ENCODE results near the gene PSMA8. TPM values are rescaled to one million over a fixed set of nuclear protein-coding genes. Genes with fewer than 3 reads are reported as not detected.
A peak's percentile ranks its signal among the peaks of the same experiment; 100 is the strongest.

Gene PSMA8
- total RNA-seq, 1 donor from 2014 or later: not detected

DNA sequence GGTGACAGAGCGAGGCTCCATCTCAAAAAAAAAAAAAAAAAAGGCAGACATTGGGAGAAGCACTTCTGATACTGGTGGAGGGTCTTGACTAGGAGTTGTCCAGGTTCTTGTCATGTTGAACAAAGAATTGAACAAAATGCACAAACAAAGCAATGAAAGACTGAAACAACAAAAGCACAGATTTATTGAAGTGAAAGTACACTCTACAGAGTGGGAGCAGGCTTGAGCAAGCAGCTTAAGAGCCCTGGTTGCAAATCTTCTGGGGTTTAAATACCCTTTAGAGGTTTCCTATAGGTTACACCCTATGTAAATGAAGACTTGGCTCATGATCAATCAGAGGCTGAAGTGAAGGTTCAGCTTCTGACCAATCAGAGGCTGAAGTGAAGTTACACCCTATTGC lies 36.8 kb upstream of the PSMA8 start:
- no peaks in the 10 kb centered on the region for H3K36me3 Mint-ChIP-seq
- no peaks in the 10 kb centered on the region for H3F3A ChIP-seq (ENCODE audit: low read depth)
- no peaks in the 10 kb centered on the region for H3K36me3 ChIP-seq
- no peaks in the 10 kb centered on the region for H3K4me1 ChIP-seq
- H4K20me1 ChIP-seq (ENCODE audit: low read depth): no peaks in the 10 kb centered on the region
- H3K27me3 ChIP-seq: no peaks in the 10 kb centered on the region
- H3K9ac ChIP-seq: no peak overlapping the region
- peaks cover 2% of the 10 kb centered on the region for H3K27me3 Mint-ChIP-seq (ENCODE audit: insufficient read depth, low read depth)
- H3K9me3 Mint-ChIP-seq: peaks cover 5% of the 10 kb centered on the region
- no peak overlapping the region for H3K27ac ChIP-seq
- H2AFZ ChIP-seq (replicated peaks): no peak overlapping the region
- DNase-seq (ENCODE audit: low spot score): no peak
- no peaks in the 10 kb centered on the region for H3K9me3 ChIP-seq (ENCODE audit: low read depth)
- H3K27ac Mint-ChIP-seq: no peak overlapping the region
- no peak overlapping the region for H3K4me3 Mint-ChIP-seq
- H3K79me2 ChIP-seq (ENCODE audit: low read depth): no peaks in the 10 kb centered on the region
- no peaks in the 10 kb centered on the region for H3K4me1 Mint-ChIP-seq
- TF ChIP-seq, protein P1, sequence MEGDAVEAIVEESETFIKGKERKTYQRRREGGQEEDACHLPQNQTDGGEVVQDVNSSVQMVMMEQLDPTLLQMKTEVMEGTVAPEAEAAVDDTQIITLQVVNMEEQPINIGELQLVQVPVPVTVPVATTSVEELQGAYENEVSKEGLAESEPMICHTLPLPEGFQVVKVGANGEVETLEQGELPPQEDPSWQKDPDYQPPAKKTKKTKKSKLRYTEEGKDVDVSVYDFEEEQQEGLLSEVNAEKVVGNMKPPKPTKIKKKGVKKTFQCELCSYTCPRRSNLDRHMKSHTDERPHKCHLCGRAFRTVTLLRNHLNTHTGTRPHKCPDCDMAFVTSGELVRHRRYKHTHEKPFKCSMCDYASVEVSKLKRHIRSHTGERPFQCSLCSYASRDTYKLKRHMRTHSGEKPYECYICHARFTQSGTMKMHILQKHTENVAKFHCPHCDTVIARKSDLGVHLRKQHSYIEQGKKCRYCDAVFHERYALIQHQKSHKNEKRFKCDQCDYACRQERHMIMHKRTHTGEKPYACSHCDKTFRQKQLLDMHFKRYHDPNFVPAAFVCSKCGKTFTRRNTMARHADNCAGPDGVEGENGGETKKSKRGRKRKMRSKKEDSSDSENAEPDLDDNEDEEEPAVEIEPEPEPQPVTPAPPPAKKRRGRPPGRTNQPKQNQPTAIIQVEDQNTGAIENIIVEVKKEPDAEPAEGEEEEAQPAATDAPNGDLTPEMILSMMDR (IDR thresholded peaks at IDR 0.05): no peak
- TF ChIP-seq EZH2phosphoT487 (IDR thresholded peaks at IDR 0.05) (no peak), EZH2 (IDR thresholded peaks at IDR 0.05) (no peak)
- no peak overlapping the region for H3K4me3 ChIP-seq
- no peak overlapping the region for H3K4me2 ChIP-seq

DNA sequence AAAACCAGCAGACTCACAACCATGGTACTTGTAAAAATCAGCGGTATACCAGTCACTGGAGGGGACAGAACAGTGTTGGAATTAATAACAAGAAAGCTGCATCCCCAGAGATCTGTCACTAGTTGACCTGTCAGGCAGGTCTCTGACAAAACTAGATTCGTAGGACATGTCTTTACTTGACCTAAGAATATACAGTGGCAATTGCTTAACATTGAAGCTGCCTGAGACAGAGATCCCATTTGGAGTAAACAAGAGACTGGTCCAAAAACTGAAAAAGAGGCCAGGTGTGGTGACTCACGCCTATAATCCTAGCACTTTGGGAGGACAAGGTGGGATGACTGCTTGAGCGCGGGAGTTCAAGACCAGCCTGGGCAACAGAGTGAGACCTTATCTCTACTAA lies 36.1 kb upstream of the PSMA8 start:
- H3K4me3 Mint-ChIP-seq: no peak overlapping the region
- no peaks in the 10 kb centered on the region for H3K9me3 ChIP-seq (ENCODE audit: low read depth)

DNA sequence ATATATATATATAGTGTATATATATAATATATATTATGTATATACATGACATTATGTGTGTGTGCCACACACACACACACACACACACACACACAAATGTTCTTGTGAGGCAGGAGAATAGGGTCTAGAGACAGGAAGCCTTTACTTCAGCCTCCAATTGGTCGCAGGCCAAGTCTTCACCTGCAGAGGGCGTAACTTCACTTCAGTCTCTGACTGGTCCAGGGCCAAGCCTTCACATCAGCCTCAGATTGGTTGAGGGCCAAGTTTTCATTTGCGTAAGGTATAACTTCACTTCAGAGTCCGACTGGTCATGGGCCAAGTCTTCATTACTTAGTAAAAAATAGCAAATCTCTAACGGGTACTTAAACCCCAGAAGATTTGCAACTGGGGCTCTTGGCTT lies 30.1 kb upstream of the PSMA8 start:
- no peak overlapping the region for H2AFZ ChIP-seq (replicated peaks)
- no peaks in the 10 kb centered on the region for H3K36me3 Mint-ChIP-seq
- no peaks in the 10 kb centered on the region for H3K9me3 ChIP-seq (ENCODE audit: low read depth)
- no peaks in the 10 kb centered on the region for H3K27me3 ChIP-seq
- no peak overlapping the region for H3K27ac ChIP-seq
- no peaks in the 10 kb centered on the region for H3F3A ChIP-seq (ENCODE audit: low read depth)
- H3K9ac ChIP-seq: no peak overlapping the region
- no peak overlapping the region for H3K4me3 ChIP-seq
- H3K4me3 Mint-ChIP-seq: no peak overlapping the region
- no peak overlapping the region for H3K4me2 ChIP-seq
- no peaks in the 10 kb centered on the region for H3K36me3 ChIP-seq
- no peaks in the 10 kb centered on the region for H3K4me1 ChIP-seq
- peaks cover under 1% of the 10 kb centered on the region for H3K9me3 Mint-ChIP-seq
- TF ChIP-seq, protein P1 (IDR thresholded peaks at IDR 0.05): peak; percentile 53
- TF ChIP-seq EZH2 (IDR thresholded peaks at IDR 0.05): no peak
- DNase-seq (ENCODE audit: low spot score): peak; percentile 47
- H3K27me3 Mint-ChIP-seq (ENCODE audit: insufficient read depth, low read depth): peaks cover 2% of the 10 kb centered on the region
- H3K4me1 Mint-ChIP-seq: no peaks in the 10 kb centered on the region
- H3K79me2 ChIP-seq (ENCODE audit: low read depth): no peaks in the 10 kb centered on the region
- H3K27ac Mint-ChIP-seq: no peak overlapping the region
- no peaks in the 10 kb centered on the region for H4K20me1 ChIP-seq (ENCODE audit: low read depth)

More for the DNA sequence above, 36.1 kb upstream of the PSMA8 start:
- Mint-ChIP-seq H3K27me3 (ENCODE audit: insufficient read depth, low read depth) (peaks cover 3% of the 10 kb centered on the region), H3K9me3 (peaks cover 5% of the 10 kb centered on the region), H3K4me1 (no peaks in the 10 kb centered on the region), H3K36me3 (no peaks in the 10 kb centered on the region), H3K27ac (no peak overlapping the region)
- Histone ChIP-seq H3K9ac (no peak overlapping the region), H3K27ac (no peak overlapping the region), H3F3A (ENCODE audit: low read depth) (no peaks in the 10 kb centered on the region), H3K27me3 (no peaks in the 10 kb centered on the region), H2AFZ (replicated peaks) (no peak overlapping the region), H3K4me3 (no peak overlapping the region), H4K20me1 (ENCODE audit: low read depth) (no peaks in the 10 kb centered on the region), H3K36me3 (no peaks in the 10 kb centered on the region), H3K79me2 (ENCODE audit: low read depth) (no peaks in the 10 kb centered on the region), H3K4me1 (no peaks in the 10 kb centered on the region), H3K4me2 (no peak overlapping the region)
- TF ChIP-seq EZH2phosphoT487 (IDR thresholded peaks at IDR 0.05) (no peak), EZH2 (IDR thresholded peaks at IDR 0.05) (no peak)
- TF ChIP-seq, protein P1 (IDR thresholded peaks at IDR 0.05): no peak
- DNase-seq (ENCODE audit: low spot score): no peak
